SK-N-SH treated with all-trans-retinoic acid at 6 μM for 48 hours (cell line): ENCODE measurements around the gene PIEZO1.

Experiments used
- ATAC-seq: fragments of 200-7000 bp; cut with Tn5 transposase; 3 replicates; pipeline ENCODE4 v1.9.1; 2020; ENCODE audit warnings: mild to moderate bottlenecking, moderate library complexity
- ARNTL ChIP-seq: fragments of 450-650 bp; formaldehyde crosslinking; IDR thresholded peaks from 2 replicates; pipeline ENCODE4 v1.5.0; 2020; ENCODE audit warnings: low read depth, mild to moderate bottlenecking, moderate library complexity, borderline replicate concordance
- BACH2 ChIP-seq: fragments of 250-450 bp; sonication (Bioruptor Pico); IDR thresholded peaks from 2 replicates; pipeline ENCODE4 v1.9.0; 2021; ENCODE audit warnings: mild to moderate bottlenecking, borderline replicate concordance
- ISL1 ChIP-seq: fragments of 250-450 bp; sonication (Bioruptor Pico); IDR thresholded peaks from 2 replicates; pipeline ENCODE4 v2.1.2; 2022; ENCODE audit warnings: mild to moderate bottlenecking, moderate library complexity
- OSR1 ChIP-seq: fragments of 250-450 bp; sonication (Bioruptor Pico); IDR thresholded peaks from 2 replicates; pipeline ENCODE4 v1.8.0; 2022; ENCODE audit warnings: moderate library complexity, mild to moderate bottlenecking, inconsistent platforms
- PPARA ChIP-seq: fragments of 250-450 bp; sonication (Bioruptor Pico); IDR thresholded peaks from 2 replicates; pipeline ENCODE4 v1.5.0; 2020; ENCODE audit warnings: mild to moderate bottlenecking, borderline replicate concordance
- RARB ChIP-seq: fragments of 250-450 bp; sonication (Bioruptor Pico); IDR thresholded peaks from 2 replicates; pipeline ENCODE4 v1.8.0; 2021; ENCODE audit warnings: mild to moderate bottlenecking, moderate library complexity
- SNAI2 ChIP-seq: fragments of 250-450 bp; sonication (Bioruptor Pico); IDR thresholded peaks from 2 replicates; pipeline ENCODE4 v1.5.0; 2020; ENCODE audit warnings: mild to moderate bottlenecking, moderate library complexity
- TCF4 ChIP-seq: fragments of 250-450 bp; sonication (Bioruptor Pico); IDR thresholded peaks from 2 replicates; pipeline ENCODE4 v1.8.0; 2021; ENCODE audit warnings: mild to moderate bottlenecking, moderate library complexity, borderline replicate concordance
- TOX ChIP-seq: fragments of 250-450 bp; sonication (Bioruptor Pico); IDR thresholded peaks from 2 replicates; pipeline ENCODE4 v1.8.0; 2021; ENCODE audit warnings: mild to moderate bottlenecking, moderate library complexity, borderline replicate concordance
- ZC3H10 ChIP-seq: fragments of 250-450 bp; sonication (Bioruptor Pico); IDR thresholded peaks from 2 replicates; pipeline ENCODE4 v1.5.1; 2021; ENCODE audit warnings: mild to moderate bottlenecking, moderate library complexity
- ZFP3 ChIP-seq: fragments of 250-450 bp; sonication (Bioruptor Pico); IDR thresholded peaks from 2 replicates; pipeline ENCODE4 v1.5.0; 2020; ENCODE audit warnings: mild to moderate bottlenecking, moderate library complexity
- ZFP30 ChIP-seq: fragments of 450-650 bp; formaldehyde crosslinking; IDR thresholded peaks from 2 replicates; pipeline ENCODE4 v1.5.0; 2022; ENCODE audit warnings: mild to moderate bottlenecking, moderate library complexity
- ZNF70 ChIP-seq: fragments of 450-650 bp; formaldehyde crosslinking; IDR thresholded peaks from 2 replicates; pipeline ENCODE4 v1.5.0; 2020; ENCODE audit warnings: mild to moderate bottlenecking, moderate library complexity
- TF ChIP-seq, protein P1 (sequence below): fragments of 250-450 bp; sonication (Bioruptor Pico); IDR thresholded peaks from 2 replicates; pipeline ENCODE4 v1.5.1; 2020; ENCODE audit warnings: low read depth, mild to moderate bottlenecking, moderate library complexity
- TF ChIP-seq, protein P2 (sequence below): fragments of 250-450 bp; sonication (Bioruptor Pico); IDR thresholded peaks from 2 replicates; pipeline ENCODE4 v1.5.0; 2020; ENCODE audit warnings: mild to moderate bottlenecking, moderate library complexity
- TF ChIP-seq, protein P3 (sequence below): fragments of 250-450 bp; sonication (Bioruptor Pico); IDR thresholded peaks from 2 replicates; pipeline ENCODE4 v1.5.1; 2021; ENCODE audit warnings: mild to moderate bottlenecking, moderate library complexity
- TF ChIP-seq, protein P4 (sequence below): fragments of 250-450 bp; sonication (Bioruptor Pico); IDR thresholded peaks from 2 replicates; pipeline ENCODE4 v1.8.0; 2020; ENCODE audit warnings: mild to moderate bottlenecking, moderate library complexity, borderline replicate concordance

The PIEZO1 gene

DNA sequence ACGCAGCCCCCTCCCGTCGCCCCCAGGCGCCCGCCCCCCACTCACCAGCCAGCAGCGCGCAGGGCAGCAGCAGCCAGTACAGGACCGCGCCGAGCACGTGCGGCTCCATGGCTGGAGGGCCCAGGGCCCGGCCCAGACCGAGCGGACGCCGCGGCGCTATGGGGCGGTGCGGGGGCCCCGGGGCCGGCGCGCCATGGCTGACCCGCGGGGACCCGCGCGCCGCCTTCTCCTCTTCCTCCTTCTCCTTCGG lies 239 bp downstream of the PIEZO1 start:
- TF ChIP-seq ZFP30 (no peak), ZC3H10 (no peak), RARB (no peak), BACH2 (no peak), PPARA (CRISPR knock-in tag) (no peak), TOX (CRISPR knock-in tag) (no peak), TCF4 (no peak), ZFP3 (CRISPR knock-in tag) (no peak)
- TF ChIP-seq, protein P1, sequence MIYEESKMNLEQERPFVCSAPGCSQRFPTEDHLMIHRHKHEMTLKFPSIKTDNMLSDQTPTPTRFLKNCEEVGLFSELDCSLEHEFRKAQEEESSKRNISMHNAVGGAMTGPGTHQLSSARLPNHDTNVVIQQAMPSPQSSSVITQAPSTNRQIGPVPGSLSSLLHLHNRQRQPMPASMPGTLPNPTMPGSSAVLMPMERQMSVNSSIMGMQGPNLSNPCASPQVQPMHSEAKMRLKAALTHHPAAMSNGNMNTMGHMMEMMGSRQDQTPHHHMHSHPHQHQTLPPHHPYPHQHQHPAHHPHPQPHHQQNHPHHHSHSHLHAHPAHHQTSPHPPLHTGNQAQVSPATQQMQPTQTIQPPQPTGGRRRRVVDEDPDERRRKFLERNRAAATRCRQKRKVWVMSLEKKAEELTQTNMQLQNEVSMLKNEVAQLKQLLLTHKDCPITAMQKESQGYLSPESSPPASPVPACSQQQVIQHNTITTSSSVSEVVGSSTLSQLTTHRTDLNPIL (CRISPR knock-in tag) = no peak
- TF ChIP-seq, protein P2, sequence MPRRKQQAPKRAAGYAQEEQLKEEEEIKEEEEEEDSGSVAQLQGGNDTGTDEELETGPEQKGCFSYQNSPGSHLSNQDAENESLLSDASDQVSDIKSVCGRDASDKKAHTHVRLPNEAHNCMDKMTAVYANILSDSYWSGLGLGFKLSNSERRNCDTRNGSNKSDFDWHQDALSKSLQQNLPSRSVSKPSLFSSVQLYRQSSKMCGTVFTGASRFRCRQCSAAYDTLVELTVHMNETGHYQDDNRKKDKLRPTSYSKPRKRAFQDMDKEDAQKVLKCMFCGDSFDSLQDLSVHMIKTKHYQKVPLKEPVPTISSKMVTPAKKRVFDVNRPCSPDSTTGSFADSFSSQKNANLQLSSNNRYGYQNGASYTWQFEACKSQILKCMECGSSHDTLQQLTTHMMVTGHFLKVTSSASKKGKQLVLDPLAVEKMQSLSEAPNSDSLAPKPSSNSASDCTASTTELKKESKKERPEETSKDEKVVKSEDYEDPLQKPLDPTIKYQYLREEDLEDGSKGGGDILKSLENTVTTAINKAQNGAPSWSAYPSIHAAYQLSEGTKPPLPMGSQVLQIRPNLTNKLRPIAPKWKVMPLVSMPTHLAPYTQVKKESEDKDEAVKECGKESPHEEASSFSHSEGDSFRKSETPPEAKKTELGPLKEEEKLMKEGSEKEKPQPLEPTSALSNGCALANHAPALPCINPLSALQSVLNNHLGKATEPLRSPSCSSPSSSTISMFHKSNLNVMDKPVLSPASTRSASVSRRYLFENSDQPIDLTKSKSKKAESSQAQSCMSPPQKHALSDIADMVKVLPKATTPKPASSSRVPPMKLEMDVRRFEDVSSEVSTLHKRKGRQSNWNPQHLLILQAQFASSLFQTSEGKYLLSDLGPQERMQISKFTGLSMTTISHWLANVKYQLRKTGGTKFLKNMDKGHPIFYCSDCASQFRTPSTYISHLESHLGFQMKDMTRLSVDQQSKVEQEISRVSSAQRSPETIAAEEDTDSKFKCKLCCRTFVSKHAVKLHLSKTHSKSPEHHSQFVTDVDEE (CRISPR knock-in tag) = no peak
- TF ChIP-seq, protein P3, sequence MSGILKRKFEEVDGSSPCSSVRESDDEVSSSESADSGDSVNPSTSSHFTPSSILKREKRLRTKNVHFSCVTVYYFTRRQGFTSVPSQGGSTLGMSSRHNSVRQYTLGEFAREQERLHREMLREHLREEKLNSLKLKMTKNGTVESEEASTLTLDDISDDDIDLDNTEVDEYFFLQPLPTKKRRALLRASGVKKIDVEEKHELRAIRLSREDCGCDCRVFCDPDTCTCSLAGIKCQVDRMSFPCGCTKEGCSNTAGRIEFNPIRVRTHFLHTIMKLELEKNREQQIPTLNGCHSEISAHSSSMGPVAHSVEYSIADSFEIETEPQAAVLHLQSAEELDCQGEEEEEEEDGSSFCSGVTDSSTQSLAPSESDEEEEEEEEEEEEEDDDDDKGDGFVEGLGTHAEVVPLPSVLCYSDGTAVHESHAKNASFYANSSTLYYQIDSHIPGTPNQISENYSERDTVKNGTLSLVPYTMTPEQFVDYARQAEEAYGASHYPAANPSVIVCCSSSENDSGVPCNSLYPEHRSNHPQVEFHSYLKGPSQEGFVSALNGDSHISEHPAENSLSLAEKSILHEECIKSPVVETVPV = no peak
- ATAC-seq = peak; percentile 11

DNA sequence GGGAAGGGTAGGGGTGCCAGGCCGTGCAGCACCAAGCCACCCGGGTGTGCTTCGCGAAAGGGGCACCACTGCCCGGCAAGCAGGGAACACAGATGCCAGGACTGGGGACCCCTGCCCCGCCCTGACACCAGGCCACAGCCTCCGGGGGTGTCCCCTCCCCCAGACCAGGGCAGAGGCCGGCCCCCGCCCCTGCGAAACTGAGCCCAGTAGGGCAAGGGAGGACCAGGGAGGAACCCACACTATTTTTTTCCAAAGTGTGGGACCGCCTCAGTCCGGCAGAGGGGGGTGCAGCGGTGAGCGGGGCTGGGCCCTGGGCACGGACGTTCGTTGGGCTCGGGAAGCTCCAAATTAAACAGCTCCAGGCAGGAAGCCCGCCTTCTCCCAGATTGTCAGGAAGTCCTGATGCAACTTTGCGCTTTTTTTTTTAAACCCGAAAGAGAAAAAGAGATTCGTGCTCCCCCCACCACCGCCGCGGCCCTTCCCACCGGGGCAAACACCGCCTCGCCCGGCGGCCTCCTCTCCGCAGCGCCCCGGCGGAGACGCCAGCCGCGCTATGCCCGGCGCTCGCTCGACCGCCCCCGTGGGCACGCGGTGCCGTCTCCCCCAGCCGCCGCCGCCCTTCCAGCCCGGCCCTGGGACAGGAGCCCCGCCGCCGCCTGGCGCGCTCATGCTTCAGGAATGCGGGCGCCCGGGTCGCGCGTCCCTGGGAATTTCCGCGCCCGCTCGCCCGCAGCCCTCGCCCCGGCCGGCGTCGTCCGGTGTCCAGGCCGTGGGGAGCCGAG lies 755 bp downstream of the PIEZO1 start:
- peak; percentile 64 for ATAC-seq
- TF ChIP-seq SNAI2 (CRISPR knock-in tag) (no peak), OSR1 (CRISPR knock-in tag) (no peak), ZNF70 (CRISPR knock-in tag) (no peak), PPARA (CRISPR knock-in tag) (no peak), TOX (CRISPR knock-in tag) (no peak), ZC3H10 (no peak), ISL1 (no peak), ZFP3 (CRISPR knock-in tag) (no peak), TCF4 (no peak), ARNTL (CRISPR knock-in tag) (no peak), RARB (no peak)
- TF ChIP-seq, protein P1 (CRISPR knock-in tag) = no peak
- TF ChIP-seq, protein P3 = no peak
- TF ChIP-seq, protein P4, sequence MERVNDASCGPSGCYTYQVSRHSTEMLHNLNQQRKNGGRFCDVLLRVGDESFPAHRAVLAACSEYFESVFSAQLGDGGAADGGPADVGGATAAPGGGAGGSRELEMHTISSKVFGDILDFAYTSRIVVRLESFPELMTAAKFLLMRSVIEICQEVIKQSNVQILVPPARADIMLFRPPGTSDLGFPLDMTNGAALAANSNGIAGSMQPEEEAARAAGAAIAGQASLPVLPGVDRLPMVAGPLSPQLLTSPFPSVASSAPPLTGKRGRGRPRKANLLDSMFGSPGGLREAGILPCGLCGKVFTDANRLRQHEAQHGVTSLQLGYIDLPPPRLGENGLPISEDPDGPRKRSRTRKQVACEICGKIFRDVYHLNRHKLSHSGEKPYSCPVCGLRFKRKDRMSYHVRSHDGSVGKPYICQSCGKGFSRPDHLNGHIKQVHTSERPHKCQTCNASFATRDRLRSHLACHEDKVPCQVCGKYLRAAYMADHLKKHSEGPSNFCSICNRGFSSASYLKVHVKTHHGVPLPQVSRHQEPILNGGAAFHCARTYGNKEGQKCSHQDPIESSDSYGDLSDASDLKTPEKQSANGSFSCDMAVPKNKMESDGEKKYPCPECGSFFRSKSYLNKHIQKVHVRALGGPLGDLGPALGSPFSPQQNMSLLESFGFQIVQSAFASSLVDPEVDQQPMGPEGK = no peak

DNA sequence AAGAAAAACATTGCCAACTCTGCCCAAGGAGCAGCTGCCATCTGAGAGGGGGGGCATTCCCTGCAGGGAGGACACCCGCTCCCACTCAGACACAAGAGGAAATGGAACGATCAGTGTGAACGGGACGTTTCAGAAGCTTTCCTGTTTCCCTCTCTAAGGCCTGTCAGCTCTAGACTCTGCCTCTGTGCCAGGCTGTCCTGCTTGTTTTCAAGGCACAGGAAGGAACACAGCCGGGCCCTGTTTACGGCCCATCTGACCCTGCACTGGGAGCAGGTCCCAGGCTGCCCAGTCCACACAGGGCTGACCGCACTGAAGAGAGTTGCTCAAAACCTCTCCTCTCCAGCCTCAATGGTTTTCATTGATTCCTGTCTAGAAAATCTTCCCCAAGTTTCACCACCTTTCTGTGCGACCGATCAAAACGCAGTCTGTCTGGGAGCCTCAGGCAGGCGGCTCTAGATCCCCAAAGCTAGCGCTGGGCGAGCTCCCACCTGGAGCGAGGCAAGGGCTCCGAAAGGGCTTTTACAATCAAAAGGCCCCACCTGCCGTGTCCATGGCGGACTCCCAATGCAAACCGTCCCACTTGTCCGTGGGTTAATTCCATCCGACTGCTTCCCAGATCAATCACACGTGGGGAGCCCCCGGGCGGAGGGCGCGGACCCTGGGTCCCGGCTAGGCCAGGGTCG lies 1.5 kb downstream of the PIEZO1 start:
- no peak for TF ChIP-seq SNAI2 (CRISPR knock-in tag)
- no peak for TF ChIP-seq OSR1 (CRISPR knock-in tag)
- TF ChIP-seq BACH2 = no peak
- TF ChIP-seq, protein P4 = no peak
- TF ChIP-seq, all 23 proteins: peak for 0
- ATAC-seq = peak; percentile 45
